GM21360 (cell line): ENCODE data around the gene LAMA4.

Experiments used
- ATAC-seq: cut with Tn5 transposase; IDR thresholded peaks from one replicate; pipeline ENCODE4 v1.9.1; 2021; ENCODE audit warnings: mild to moderate bottlenecking, moderate library complexity; ENCODE audit not compliant: unreplicated experiment

LAMA4 gene

DNA sequence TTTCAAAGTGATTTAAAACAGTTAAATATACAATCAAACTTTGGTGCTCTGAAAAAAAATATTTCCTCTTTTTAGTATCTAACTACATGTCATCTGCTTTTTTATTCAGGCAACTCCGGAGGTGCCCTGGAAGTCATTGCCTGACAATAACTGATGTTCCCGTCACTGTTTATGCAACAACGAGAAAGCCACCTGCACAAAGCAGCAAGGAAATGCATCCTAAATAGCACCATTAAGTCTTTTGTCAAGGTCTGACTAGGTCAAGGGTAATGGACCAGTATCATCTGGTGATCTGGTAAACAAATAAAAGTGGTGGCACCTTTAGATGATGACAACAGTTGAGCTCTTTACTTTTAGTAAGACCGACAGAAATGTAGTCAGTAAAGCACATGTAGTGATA lies 153.8 kb downstream of the LAMA4 start:
- no peak for ATAC-seq

DNA sequence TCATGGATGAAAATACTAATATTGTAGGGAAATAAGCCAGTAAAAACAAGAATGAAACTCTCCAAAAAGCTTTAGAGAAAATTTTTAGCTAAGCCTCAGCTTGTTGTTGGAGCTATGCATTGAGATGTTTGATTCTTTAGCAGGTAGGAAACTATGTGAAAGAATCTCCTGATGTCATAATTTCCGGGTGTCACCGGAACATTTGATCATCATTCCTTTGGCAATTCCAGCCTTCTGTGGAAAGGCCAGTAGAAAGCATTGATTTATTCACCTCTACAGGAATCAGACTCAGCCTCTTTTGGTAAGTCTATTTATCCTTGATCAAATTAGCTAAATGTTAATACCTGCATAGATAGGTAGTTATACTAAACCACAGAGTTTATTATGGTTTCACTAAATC lies 157.5 kb downstream of the LAMA4 start:
- no peak for ATAC-seq

DNA sequence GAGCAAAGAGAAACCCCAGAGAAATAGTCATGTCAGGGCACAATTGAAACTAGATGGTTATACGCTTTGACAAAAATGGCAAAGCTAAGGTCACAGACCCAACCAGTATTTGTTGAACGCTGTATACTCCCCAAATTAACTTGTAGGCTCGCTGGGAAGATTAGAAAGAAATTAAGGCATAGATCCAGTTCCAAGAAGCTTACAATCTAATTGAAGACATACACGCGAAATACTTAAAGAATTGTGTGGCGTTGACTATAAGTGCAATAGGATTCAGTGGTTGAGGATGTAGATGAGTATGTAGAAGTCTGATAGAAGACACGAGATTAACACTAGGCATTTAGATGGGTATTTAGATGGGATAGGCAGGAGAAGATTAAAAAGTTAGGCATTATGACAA lies 166.5 kb downstream of the LAMA4 start:
- no peak for ATAC-seq

DNA sequence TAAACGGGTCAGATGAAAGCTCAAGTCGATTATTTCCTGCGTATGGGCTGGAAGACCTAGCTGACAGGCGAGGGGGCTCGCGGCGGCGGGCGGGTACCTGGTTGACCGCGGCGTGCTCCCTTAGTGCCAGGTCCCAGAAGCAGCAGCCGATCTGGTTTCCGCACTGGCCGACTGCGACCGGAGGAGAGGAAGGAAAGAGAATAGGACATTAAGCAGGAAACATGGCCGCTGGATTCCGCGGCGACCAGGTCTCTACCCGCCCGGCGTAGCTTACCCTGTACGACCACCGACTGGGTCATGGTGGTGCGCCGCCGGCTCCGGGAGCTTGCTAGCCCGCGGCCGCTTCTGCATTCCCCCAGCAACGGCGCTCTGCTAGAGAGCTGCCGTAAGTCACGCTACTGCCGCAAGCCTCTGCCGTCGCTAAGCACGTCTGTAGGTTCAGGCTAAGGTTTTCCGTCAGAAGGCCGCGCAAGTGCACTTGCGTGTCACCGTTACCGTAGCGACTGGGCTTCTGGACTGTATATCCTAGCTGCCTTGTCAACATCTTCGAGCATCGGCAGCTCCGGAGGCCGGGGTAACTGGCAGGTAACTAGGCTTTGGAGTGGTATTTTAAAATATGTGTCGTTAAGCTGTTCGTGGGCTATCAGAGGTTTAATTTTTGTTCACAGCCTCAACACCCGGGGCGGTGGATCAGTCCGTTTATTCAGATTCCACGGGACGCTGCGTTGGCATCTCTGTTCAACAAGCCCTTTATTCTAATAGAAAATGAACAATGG lies 167.0 kb downstream of the LAMA4 start, which contains the start of the genes FAM229B and TUBE1:
Gene FAM229B, plus strand, starts transcription at position 456 of the 776 bp plus-strand sequence. CDS start 11,693 bp downstream, outside the sequence.
Gene TUBE1, minus strand, starts transcription at position 347 of the 776 bp plus-strand sequence. Its CDS starts 48 bp downstream, at position 299.
- ATAC-seq = peak; percentile 98

DNA sequence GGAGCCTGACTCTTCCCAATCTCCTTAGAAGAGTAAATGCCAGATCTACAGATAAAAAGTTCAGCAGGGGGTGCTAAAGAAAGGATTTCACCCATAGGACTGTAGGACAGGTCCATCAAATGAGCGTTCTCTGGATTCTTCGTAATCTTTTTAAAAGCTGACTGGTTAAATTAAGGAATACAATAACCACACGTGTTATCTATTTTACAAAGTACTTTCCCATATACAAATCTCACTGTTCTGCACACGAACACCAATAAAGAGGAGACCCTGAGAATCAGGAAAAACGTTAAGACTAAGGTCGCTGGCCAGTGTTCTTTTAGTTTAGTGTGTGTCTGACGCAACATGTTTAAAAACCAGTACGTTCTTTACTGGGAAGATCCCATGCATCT lies 167.6 kb downstream of the LAMA4 start:
- ATAC-seq = peak; percentile 26

DNA sequence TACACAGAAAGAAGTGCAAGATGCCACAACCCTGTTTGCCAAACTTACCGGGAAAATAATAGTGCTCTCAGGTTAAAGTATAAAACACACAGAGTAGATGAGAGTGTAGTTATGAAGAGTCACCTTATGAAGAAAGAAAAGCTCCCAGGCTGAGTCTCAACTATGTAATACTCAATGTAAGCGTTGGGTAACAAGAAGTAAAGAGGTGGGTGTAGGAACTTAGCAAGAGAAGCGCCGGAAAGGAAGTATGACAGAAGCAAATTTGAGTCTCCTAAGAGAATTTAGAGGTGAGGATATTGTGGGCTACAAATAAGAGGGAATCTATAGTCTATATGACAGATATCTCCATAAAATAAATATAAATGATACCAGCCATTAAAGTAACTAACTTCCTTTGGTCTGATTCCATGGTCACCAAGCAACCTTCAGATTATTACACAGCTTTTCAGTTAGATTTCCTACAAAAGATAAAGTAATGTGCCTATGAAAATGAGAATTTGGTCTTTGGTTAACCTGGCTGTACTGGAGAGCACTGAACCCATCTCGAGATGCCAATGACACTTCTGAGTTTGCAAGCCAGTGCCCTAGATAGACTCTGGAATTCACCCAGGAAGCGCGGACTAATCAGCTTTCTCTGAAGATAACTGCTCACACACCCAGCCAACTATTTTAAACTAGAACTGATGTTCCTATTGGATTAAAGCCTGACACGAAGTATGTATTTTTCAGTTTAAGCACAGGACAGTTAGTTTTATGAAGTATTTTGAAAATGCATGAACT lies 168.9 kb downstream of the LAMA4 start:
- ATAC-seq = no peak

DNA sequence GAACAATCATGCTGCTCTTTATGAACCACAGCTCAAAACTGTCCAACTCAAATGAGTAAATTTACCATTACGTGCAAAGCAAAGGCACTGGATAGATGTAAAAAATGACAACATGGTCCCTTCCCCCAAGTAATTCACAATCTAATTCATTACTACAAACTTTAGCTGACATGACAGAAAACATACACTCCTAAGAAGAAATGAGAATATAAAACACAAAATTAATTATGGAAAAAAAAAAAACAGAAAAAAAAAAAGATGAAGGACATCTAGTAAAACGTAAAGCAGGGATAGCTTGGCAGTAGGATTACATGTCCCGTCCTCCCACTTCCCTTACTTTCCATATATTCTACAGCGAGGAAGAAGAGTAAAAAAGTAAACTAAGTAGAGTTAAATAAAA lies 172.8 kb downstream of the LAMA4 start:
- ATAC-seq = no peak

DNA sequence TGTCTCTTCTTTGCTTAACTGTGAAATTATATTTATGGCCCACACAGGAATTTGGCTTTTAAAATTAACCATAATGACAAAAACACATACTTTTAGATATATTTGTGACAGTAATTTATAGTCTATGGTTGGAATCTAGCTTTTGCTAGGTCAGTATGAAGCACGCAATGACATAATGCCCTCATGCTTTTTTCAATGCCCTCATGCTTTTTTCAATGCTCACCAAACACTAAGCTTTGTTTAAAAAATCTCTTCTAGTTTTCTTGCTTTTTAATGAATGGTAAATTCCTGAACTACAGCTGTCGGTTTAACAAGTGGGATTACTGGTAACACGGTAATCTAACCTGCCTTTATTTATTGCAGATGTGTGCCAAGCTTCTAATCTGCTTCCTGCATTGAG lies 187.8 kb downstream of the LAMA4 start:
- no peak for ATAC-seq

DNA sequence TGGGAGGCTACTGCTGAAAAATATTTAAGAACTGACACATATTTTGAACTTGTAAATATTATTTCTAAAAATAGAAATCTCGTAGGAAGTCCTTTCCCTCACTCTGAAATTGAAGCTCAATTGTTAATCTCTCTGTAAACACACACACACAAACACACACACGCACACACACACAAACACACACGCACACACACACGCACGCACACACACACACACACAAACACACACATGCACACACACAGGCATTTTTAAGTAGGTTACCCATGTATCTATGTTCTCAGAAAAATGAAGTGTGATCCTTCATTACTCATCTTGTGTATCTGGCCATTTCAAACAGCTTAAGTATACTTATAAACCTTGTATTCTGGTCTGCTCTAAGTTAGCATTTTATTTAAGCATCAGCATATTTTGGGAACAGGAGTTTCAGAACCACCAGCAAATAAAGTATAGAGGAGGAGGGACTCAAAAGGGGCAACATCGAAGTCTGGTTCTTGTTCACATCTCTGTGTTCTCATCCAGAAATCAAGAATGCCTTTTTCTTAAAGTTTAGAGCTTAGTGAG lies 188.9 kb downstream of the LAMA4 start:
- no peak for ATAC-seq

DNA sequence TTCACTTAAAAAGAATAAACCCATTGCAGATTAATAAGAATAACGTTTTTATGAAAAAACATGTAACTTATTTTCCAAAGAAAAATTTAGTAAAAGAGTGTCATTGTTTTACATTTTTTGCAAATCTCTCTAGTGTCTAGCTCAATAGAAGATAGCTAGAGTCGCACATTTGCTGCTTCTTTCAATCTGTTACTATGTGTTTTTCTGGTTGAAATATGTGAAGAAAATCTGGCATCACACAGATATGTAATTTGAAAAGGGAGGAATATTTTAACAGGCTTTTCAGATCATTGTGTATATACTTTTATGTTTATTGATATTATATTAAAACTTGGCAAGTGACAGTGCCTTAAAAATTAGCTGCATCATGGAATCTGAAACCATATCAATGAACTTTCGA lies 191.4 kb downstream of the LAMA4 start:
- no peak for ATAC-seq

DNA sequence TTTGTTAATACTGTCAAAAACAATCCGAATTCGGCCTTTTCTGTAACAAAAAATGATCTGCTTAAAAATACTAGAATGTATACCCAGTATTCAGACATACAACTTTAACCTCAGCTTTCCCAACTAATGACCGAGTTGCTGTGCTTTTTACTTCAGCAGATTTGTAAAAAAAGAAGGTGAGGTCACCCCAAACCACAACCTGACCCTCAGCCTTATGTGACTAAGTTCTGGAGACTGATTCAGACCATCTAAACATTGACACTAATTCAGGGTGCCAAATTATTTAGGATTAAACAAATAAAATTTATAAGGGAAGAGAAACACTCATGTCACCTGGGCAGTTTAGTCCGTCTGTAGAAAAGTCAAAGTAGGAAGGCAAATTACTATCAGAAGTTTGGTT lies 192.8 kb downstream of the LAMA4 start:
- ATAC-seq = no peak
